ENCODE data around the gene RHCE.

GRCh38 chr1:25467616-25468015, 47.0 kb upstream of the RHCE start:
- no peak for TF ChIP-seq POLR2AphosphoS5 (IDR thresholded peaks at IDR 0.05; ENCODE audit: low read depth, low read length)
- TF ChIP-seq POLR2A (IDR thresholded peaks at IDR 0.05; ENCODE audit: low read depth, low read length), result no peak
- TF ChIP-seq TAF1 (IDR thresholded peaks at IDR 0.05; ENCODE audit: borderline replicate concordance, low read depth, low read length), result no peak

Measured in GM12892 (cell line).